K562 (cell line): ENCODE data around the gene OTOA. TPM values are rescaled to one million over a fixed set of nuclear protein-coding genes. Genes with fewer than 3 reads are reported as not detected.

Source experiments
- ATAC-seq: fragments of 200-7000 bp; cut with Tn5 transposase; 3 replicates; pipeline ENCODE4 v1.9.1; 2020; ENCODE audit warnings: moderate library complexity
- BruUV-seq: library from RNA; stranded (reverse); fragments of 400-500 nt; replicated peaks from 2 replicates; lab custom pipeline; 2021; lab: Mats Ljungman, UMichigan
- CTCF ChIA-PET: fragments of 300-600 bp; formaldehyde crosslinking; extraction: SDS; loops from one replicate; lab custom pipeline; 2021; ENCODE audit warnings: low intra/inter-chr PET ratio; lab: Yijun Ruan, JAX
- POLR2A ChIA-PET: fragments of 300-600, 350-650 bp; sonication (Branson Sonifier 250); formaldehyde crosslinking; extraction: SDS; loops from one replicate; lab custom pipeline; 2021; ENCODE audit warnings: antibody characterized with exemption, inconsistent platforms; lab: Yijun Ruan, JAX
- DNase-seq, 4 experiments: peaks; one replicate each; pipeline versions ENCODE4 v3.0.0 to v3.0.0-alpha.2; 2011 to 2018; ENCODE audit warnings: low spot score in 3 of 4, mixed read lengths in 3 of 4; ENCODE audit errors: extremely low read depth in 1 of 4
- FAIRE-seq: peaks from 2 replicates; lab custom pipeline; 2011; peaks lifted over from hg19 to GRCh38; lab: Jason Lieb, UNC
- H2AFZ ChIP-seq: 2 replicates; pipeline ENCODE4 v1.6.0; 2011; ENCODE audit warnings: low read depth, low read length, control low read depth, inconsistent platforms
- H3K27ac ChIP-seq: fragments of 200-600 bp; 3 replicates; pipeline ENCODE4 v1.8.0; 2011; ENCODE audit warnings: low read depth, mild to moderate bottlenecking, control low read depth, inconsistent platforms, low read length, moderate library complexity, mixed read lengths; ENCODE audit errors: extremely low read depth
- H3K27me3 ChIP-seq, 2 experiments: fragments of 300-600 bp in 1 of 2; 2 replicates in 1 of 2; 3 replicates in 1 of 2; pipeline versions ENCODE4 v1.6.0 to v1.8.0; 2011; ENCODE audit warnings: inconsistent platforms in 2 of 2, low read length in 2 of 2, mild to moderate bottlenecking in 1 of 2, mixed read lengths in 1 of 2, moderate library complexity in 1 of 2; ENCODE audit not compliant: control insufficient read depth in 2 of 2, insufficient read depth in 2 of 2
- H3K36me3 ChIP-seq: fragments of 300-600 bp; 3 replicates; pipeline ENCODE4 v1.8.0; 2011; ENCODE audit warnings: mild to moderate bottlenecking, low read length, inconsistent platforms; ENCODE audit not compliant: control insufficient read depth, insufficient read depth
- H3K4me1 ChIP-seq, 2 experiments: fragments of 200-600 bp in 1 of 2; replicated peaks in 1 of 2; 2 replicates in 1 of 2; 3 replicates in 1 of 2; pipeline versions ENCODE4 v1.5.1 to v1.8.0; 2011; ENCODE audit warnings: inconsistent platforms in 2 of 2, low read length in 2 of 2, mild to moderate bottlenecking in 1 of 2, mixed read lengths in 1 of 2, moderate library complexity in 1 of 2; ENCODE audit not compliant: control insufficient read depth in 2 of 2, insufficient read depth in 2 of 2
- H3K4me2 ChIP-seq: 2 replicates; pipeline ENCODE4 v1.6.1; 2011; ENCODE audit warnings: low read length, control low read depth, inconsistent platforms, mixed read lengths; ENCODE audit not compliant: insufficient read depth
- H3K4me3 ChIP-seq: fragments of 200-600 bp; sonication (generic), shearing (Covaris generic); 2 replicates; pipeline ENCODE4 v1.5.1; 2016; ENCODE audit warnings: control low read depth, inconsistent platforms
- H3K79me2 ChIP-seq: fragments of 200-600 bp; 3 replicates; pipeline ENCODE4 v1.8.0; 2011; ENCODE audit warnings: low read length, inconsistent platforms; ENCODE audit not compliant: control insufficient read depth, insufficient read depth
- H3K9ac ChIP-seq, 2 experiments: 2 replicates each; pipeline versions ENCODE4 v1.6.0 to v1.6.1; 2011; ENCODE audit warnings: low read depth in 2 of 2, low read length in 2 of 2, control low read depth in 1 of 2, inconsistent platforms in 1 of 2, mild to moderate bottlenecking in 1 of 2, mixed read lengths in 1 of 2; ENCODE audit not compliant: insufficient read depth in 1 of 2
- H3K9me1 ChIP-seq: one replicate; pipeline ENCODE4 v1.6.0; 2011; ENCODE audit warnings: inconsistent platforms, mild to moderate bottlenecking, low read length, moderate library complexity; ENCODE audit not compliant: control insufficient read depth, insufficient read depth
- H3K9me3 ChIP-seq: replicated peaks from 2 replicates; pipeline ENCODE4 v1.5.1; 2011; ENCODE audit warnings: low read depth, low read length, inconsistent platforms; ENCODE audit not compliant: control insufficient read depth, insufficient read depth
- H4K20me1 ChIP-seq: replicated peaks from 2 replicates; pipeline ENCODE4 v1.6.1; 2011; ENCODE audit warnings: low read length, inconsistent platforms, mixed read lengths; ENCODE audit not compliant: control insufficient read depth, insufficient read depth
- ARHGAP35 ChIP-seq: fragments of 450-650 bp; IDR thresholded peaks from 2 replicates; pipeline ENCODE4 v1.6.1; 2018; ENCODE audit not compliant: partially characterized antibody
- DEAF1 ChIP-seq: fragments of 450-650 bp; formaldehyde crosslinking; IDR thresholded peaks from 2 replicates; pipeline ENCODE4 v1.4.0; 2020; ENCODE audit warnings: mild to moderate bottlenecking, moderate library complexity
- JUND ChIP-seq, 2 experiments: IDR thresholded peaks; 2 replicates in 1 of 2; 3 replicates in 1 of 2; pipeline ENCODE4 v1.6.1; 2011; ENCODE audit warnings: borderline replicate concordance in 2 of 2, low read depth in 2 of 2, low read length in 2 of 2, improper control_type of control experiment in 1 of 2, missing biosample characterization in 1 of 2, missing genetic modification characterization in 1 of 2, missing genetic modification reagents in 1 of 2
- MAZ ChIP-seq, 2 experiments: fragments of 450-650 bp in 1 of 2; sonication (generic) in 1 of 2; formaldehyde crosslinking; IDR thresholded peaks in 1 of 2; conservative IDR thresholded peaks in 1 of 2; 2 replicates each; pipeline versions ENCODE4 v1.4.0 to v1.5.0; 2020; ENCODE audit warnings: mild to moderate bottlenecking in 1 of 2, missing genetic modification reagents in 1 of 2
- RAD21 ChIP-seq, 2 experiments: fragments of 250-450 bp in 1 of 2; fragments of 450-650 bp in 1 of 2; sonication (Bioruptor Pico) in 1 of 2; formaldehyde crosslinking in 1 of 2; IDR thresholded peaks in 1 of 2; conservative IDR thresholded peaks in 1 of 2; 2 replicates each; pipeline versions ENCODE4 v1.4.0 to v1.8.0; 2020 to 2022; ENCODE audit warnings: mild to moderate bottlenecking in 2 of 2, moderate library complexity in 1 of 2
- WGBS: fragments of 100-300 bp; shearing (Covaris generic); methylation state at CpG from one replicate; pipeline ENCODE4 v1.1.6; 2016; ENCODE audit warnings: low coverage, mixed read lengths; ENCODE audit not compliant: insufficient coverage; ENCODE audit errors: missing lambda C conversion rate; 5-methylcytosine and 5-hydroxymethylcytosine counted together
- in situ Hi-C: fragments of 300-500 bp; cut with MboI; formaldehyde crosslinking; loops from 4 replicates; pipeline ENCODE4 v1.15.0; 2018; ENCODE audit warnings: inconsistent platforms, mixed read lengths
- intact Hi-C: fragments of 100-400 bp; cut with micrococcal nuclease; formaldehyde crosslinking; loops from 2 replicates; pipeline ENCODE4 v1.14.2; 2022
- polyA plus RNA-seq, 8 experiments: library from polyadenylated mRNA; depleted of rRNA in 4 of 8; stranded (reverse) in 5 of 8; unstranded in 3 of 8; fragments of >200 nt; fragmentation: Nextera tagmentation in 2 of 8; fragmentation: Illumina TruSeq in 1 of 8; extraction: Ambion mirVana in 2 of 8; extraction: Trizol in 1 of 8; gene quantifications; 2 replicates each; pipeline versions ENCODE4 v1.2.1 to v1.2.3, GENCODE V29; 2011 to 2014; ENCODE audit warnings: inconsistent platforms in 1 of 8, missing spikeins in 1 of 8
- total RNA-seq, 7 experiments: library from RNA; depleted of rRNA in 6 of 7; stranded (reverse); fragments of >200 nt in 6 of 7; fragmentation: Illumina TruSeq in 2 of 7; extraction: Trizol in 2 of 7; gene quantifications; 2 replicates each; pipeline versions ENCODE4 v1.2.1 to v1.2.3, GENCODE V29; 2011 to 2021; ENCODE audit warnings: low replicate concordance in 1 of 7
- TF ChIP-seq, protein P1 (sequence below), 2 experiments: fragments of 450-650 bp; formaldehyde crosslinking in 1 of 2; IDR thresholded peaks; 2 replicates each; pipeline versions ENCODE4 v1.4.0 to v1.6.1; 2014 to 2020; ENCODE audit warnings: mild to moderate bottlenecking in 2 of 2, borderline replicate concordance in 1 of 2, low read depth in 1 of 2
- TF ChIP-seq, protein P2 (sequence below), 2 experiments: fragments of 450-650 bp; IDR thresholded peaks; 2 replicates each; pipeline ENCODE4 v1.6.1; 2016

OTOA gene
- total and polyA plus RNA-seq, 9 of the 15 experiments (the other 6 are each of a cell fraction or from before 2014, with no cell fraction given), result 0.04 TPM; not detected in 8

DNA sequence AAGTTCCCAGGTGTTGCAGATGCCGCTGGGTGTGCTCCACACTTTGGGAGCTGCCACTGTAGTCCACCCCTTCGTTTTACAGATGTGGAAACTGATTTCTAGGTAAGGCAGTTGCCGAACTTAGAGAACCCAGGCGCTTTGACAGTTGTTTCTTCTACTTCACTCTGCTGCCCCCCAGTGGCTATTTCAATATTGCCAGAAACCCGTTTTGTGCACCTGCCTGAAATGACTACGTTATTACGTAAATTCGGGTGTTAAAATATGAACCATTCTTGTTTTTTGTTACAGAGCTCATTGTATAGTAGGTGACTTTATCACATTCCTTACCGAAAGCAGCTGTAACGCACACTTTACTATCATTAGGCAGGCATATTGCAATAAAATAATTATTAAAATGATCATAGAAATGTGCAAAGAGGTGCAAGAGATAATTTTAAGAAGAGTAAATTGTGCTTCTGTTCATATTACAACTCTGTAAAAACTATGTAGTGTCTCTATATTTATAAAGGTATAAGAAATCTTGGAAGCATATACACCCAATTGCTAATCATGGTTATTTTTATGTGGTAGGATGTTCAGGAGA is 44.9 kb downstream of the OTOA start:
- H3K4me1 ChIP-seq, result no peaks in the 10 kb centered on the region; a peak in 1 of 5 replicates
- FAIRE-seq (peak; percentile 86), DNase-seq (peak; percentile 68 to 75 (median 72)), ATAC-seq (peak; percentile 81)
- POLR2A ChIA-PET, result interaction anchor here (1.6 kb wide), 1 partner anchor 11 kb away, joined by 4 read pairs; no protein-coding TSS in a partner anchor
- H3K27me3 ChIP-seq, result peaks cover 3 to 17% of the 10 kb centered on the region in 2 experiments; a peak in 3 of 5 replicates
- in situ Hi-C loops (loop anchor here (5.0 to 25.0 kb wide), 4 partner anchors 51 to 229 kb away; no protein-coding TSS in a partner anchor), intact Hi-C loops (loop anchor here (1.0 to 5.0 kb wide), 2 partner anchors 51 to 124 kb away; no protein-coding TSS in a partner anchor)
- no peak overlapping the region for H2AFZ ChIP-seq
- H3K79me2 ChIP-seq, result no peaks in the 10 kb centered on the region
- no peak overlapping the region for H3K27ac ChIP-seq
- H3K9ac ChIP-seq, result no peak overlapping the region
- H3K4me3 ChIP-seq, result no peak overlapping the region
- H3K36me3 ChIP-seq, result no peaks in the 10 kb centered on the region
- WGBS, result 3% methylated on average over 10 of the region's 10 CpGs
- no TSS peak for BruUV-seq
- no peaks in the 10 kb centered on the region for H3K9me3 ChIP-seq
- no peaks in the 10 kb centered on the region for H4K20me1 ChIP-seq
- H3K4me2 ChIP-seq, result no peak overlapping the region
- no peaks in the 10 kb centered on the region for H3K9me1 ChIP-seq
- CTCF ChIA-PET, result interaction anchor here (0.7 to 2.6 kb wide), 3 partner anchors 52 to 480 kb away, joined by 3 to 22 read pairs (median 3); no protein-coding TSS in a partner anchor
- TF ChIP-seq ARHGAP35, result no peak
- peak; percentile 32; the same call in 1 of the 2 replicates for TF ChIP-seq JUND (IDR thresholded peaks at IDR 0.05; ENCODE audit: borderline replicate concordance, low read depth, low read length)
- no peak for TF ChIP-seq JUND (tag; IDR thresholded peaks at IDR 0.05; ENCODE audit: borderline replicate concordance, low read depth, low read length)
- TF ChIP-seq, protein P1, sequence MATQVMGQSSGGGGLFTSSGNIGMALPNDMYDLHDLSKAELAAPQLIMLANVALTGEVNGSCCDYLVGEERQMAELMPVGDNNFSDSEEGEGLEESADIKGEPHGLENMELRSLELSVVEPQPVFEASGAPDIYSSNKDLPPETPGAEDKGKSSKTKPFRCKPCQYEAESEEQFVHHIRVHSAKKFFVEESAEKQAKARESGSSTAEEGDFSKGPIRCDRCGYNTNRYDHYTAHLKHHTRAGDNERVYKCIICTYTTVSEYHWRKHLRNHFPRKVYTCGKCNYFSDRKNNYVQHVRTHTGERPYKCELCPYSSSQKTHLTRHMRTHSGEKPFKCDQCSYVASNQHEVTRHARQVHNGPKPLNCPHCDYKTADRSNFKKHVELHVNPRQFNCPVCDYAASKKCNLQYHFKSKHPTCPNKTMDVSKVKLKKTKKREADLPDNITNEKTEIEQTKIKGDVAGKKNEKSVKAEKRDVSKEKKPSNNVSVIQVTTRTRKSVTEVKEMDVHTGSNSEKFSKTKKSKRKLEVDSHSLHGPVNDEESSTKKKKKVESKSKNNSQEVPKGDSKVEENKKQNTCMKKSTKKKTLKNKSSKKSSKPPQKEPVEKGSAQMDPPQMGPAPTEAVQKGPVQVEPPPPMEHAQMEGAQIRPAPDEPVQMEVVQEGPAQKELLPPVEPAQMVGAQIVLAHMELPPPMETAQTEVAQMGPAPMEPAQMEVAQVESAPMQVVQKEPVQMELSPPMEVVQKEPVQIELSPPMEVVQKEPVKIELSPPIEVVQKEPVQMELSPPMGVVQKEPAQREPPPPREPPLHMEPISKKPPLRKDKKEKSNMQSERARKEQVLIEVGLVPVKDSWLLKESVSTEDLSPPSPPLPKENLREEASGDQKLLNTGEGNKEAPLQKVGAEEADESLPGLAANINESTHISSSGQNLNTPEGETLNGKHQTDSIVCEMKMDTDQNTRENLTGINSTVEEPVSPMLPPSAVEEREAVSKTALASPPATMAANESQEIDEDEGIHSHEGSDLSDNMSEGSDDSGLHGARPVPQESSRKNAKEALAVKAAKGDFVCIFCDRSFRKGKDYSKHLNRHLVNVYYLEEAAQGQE (IDR thresholded peaks at IDR 0.05; ENCODE audit: borderline replicate concordance), result peak; percentile 77; the same call in 1 of the 2 replicates
- TF ChIP-seq, protein P1 (CRISPR knock-in tag; IDR thresholded peaks at IDR 0.05; ENCODE audit: low read depth), result no peak
- 0 out of 4 replicates have a peak, but pooled peaks of 1 of the 2 experiments have one; percentile 29 for TF ChIP-seq MAZ (CRISPR knock-in tag; conservative IDR thresholded peaks at IDR 0.05 in 1 of 2, IDR thresholded peaks at IDR 0.05 in 1 of 2)
- TF ChIP-seq RAD21 (CRISPR knock-in tag; conservative IDR thresholded peaks at IDR 0.05 in 1 of 2, IDR thresholded peaks at IDR 0.05 in 1 of 2), result peak; percentile 68 to 88
- 0 out of 2 replicates have a peak, but pooled peaks have one; percentile 26 for TF ChIP-seq DEAF1 (CRISPR knock-in tag)
- TF ChIP-seq, protein P2, sequence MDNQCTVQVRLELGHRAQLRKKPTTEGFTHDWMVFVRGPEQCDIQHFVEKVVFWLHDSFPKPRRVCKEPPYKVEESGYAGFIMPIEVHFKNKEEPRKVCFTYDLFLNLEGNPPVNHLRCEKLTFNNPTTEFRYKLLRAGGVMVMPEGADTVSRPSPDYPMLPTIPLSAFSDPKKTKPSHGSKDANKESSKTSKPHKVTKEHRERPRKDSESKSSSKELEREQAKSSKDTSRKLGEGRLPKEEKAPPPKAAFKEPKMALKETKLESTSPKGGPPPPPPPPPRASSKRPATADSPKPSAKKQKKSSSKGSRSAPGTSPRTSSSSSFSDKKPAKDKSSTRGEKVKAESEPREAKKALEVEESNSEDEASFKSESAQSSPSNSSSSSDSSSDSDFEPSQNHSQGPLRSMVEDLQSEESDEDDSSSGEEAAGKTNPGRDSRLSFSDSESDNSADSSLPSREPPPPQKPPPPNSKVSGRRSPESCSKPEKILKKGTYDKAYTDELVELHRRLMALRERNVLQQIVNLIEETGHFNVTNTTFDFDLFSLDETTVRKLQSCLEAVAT (IDR thresholded peaks at IDR 0.05), result no peak
